ENCODE data around the gene CSNK1G2.

CSNK1G2 gene

DNA sequence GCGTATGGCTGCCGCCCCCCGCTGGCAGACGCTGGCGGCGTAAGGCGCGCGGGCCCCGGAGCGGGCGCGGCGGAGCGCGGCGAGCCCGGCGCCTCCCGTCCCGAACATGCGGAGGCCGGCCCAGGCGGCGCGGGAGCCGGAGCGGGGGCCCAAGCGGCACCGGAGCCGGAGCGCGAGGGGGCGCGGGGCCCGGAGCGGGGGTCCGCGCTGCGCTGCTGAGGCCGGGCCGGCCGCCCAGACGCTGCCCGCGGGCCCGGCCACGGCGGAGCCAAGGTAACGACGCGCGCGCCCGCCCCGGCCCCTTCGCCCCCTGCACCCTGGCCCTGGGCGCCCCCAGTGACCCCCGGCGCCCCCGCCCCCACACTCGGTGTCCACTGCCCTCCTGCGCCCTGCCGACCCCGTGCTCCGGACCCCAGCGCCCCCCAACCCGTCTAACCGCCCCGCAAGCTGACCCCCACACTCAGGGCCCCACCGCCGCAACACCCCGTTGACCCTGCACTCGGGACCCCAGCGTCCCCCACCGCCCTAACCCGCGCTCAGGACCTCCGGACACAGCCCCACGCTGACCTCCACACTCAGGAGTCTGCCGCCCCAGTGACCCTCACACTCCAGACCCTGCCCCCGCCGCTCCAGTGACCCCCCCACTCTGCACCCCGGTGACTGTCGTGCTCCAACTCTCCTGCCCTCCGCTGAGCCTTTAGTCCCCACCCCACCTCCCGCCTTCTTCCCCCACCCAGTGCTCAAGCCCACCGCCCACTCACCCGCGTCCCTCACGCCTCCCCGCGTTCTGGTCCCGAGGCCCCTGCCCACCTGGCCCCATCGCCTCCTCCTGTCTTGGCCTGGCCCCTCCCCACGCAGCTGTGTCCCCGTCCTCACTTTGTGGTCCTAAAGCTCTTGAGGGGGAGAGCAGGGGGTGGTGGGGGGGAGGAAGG, at the start of gene CSNK1G2:
TSS of gene CSNK1G2 (plus strand) at position 27 of the 932 bp plus-strand sequence. CDS start 28,601 bp downstream, outside the sequence.
- ATAC-seq (ENCODE audit: low read depth) = peak; percentile 40
- peak within 1 kb of the TSS; percentile 98 for H3K4me3 Mint-ChIP-seq
- H3K9me3 Mint-ChIP-seq = no peaks in the 10 kb centered on the region
- H3K27ac Mint-ChIP-seq = peak within 1 kb of the TSS; percentile 99
- peaks cover 27% of the 10 kb centered on the region for H3K4me1 Mint-ChIP-seq
- no peaks in the 10 kb centered on the region for H3K27me3 Mint-ChIP-seq
- DNase-seq (ENCODE audit: low spot score in 2 of 2) = peak in 1 of 2 donors; percentile 42
- peaks cover 4% of the 10 kb centered on the region for H3K36me3 Mint-ChIP-seq

DNA sequence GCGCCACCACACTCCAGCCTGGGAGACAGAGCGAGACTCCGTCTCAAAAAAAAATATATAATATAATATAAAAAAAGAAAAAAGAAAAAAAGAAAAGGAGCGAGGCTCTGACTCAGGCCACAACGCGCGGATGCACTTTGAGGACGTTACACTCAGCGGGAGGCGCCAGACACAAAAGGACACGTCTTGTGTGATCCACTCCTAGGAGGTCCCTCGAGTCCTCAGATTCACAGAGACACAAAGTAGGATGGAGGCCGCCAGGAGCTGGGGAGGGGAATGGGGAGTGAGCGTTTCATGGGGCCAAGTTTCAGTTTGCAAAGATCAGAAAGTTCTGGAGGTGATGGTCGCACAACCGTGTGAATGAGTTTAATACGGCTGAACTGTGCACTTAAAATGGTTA, 47.2 kb upstream of the CSNK1G2 start:
- no peak for ATAC-seq (ENCODE audit: low read depth)
- Mint-ChIP-seq H3K4me3 (peak overlapping the region; percentile 24), H3K4me1 (peaks cover 15% of the 10 kb centered on the region), H3K27ac (peak overlapping the region; percentile 68), H3K9me3 (no peaks in the 10 kb centered on the region), H3K36me3 (no peaks in the 10 kb centered on the region), H3K27me3 (no peaks in the 10 kb centered on the region)
- DNase-seq (ENCODE audit: low spot score in 2 of 2) = no peak

DNA sequence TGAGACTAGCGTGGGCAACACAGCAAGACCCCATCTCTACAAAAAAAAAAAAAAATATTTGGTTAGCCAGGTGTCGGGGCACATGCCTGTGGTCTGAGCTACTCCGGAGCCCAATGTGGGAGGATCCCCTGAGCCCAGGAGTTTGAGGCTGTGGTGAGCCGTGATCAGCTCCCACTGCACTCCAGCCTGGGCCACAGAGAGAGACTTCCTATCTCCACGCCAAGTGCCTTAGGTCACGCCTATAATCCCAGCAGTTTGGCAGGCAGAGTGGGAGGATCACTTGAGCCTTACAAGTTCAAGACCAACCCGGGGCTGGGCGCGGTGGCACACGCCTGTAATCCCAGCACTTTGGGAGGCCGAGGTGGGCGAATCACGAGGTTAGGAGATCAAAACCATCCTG, 44.5 kb upstream of the CSNK1G2 start:
- Mint-ChIP-seq H3K36me3 (no peaks in the 10 kb centered on the region), H3K27me3 (no peaks in the 10 kb centered on the region), H3K9me3 (no peaks in the 10 kb centered on the region), H3K27ac (peak overlapping the region; percentile 95), H3K4me3 (peak overlapping the region; percentile 91), H3K4me1 (peaks cover 15% of the 10 kb centered on the region)
- ATAC-seq (ENCODE audit: low read depth) (no peak), DNase-seq (ENCODE audit: low spot score in 2 of 2) (no peak)

DNA sequence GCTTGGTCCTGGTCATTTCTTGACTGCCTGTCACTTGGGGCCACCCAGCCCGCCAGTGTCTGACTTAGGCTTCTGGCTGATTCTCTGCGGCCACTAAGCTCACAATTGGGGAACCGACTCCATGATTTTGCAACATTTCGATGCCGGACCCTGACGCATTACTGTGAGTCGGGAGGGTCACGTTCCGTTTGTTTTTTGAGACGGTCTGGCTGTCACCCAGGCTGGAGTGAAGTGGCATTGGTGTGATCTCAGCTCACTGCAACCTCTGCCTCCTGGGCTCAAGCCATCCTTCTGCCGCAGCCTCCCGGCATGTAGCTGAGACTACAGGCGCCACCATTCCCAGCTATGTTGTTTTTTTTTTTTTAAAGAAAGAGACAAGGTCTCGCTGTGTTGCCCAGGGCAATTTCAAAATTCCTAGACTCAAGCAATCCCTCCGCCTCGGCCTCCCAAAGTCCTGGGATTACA, 39.0 kb upstream of the CSNK1G2 start:
- Mint-ChIP-seq H3K36me3 (no peaks in the 10 kb centered on the region), H3K4me3 (no peak overlapping the region), H3K9me3 (no peaks in the 10 kb centered on the region), H3K4me1 (peaks cover 19% of the 10 kb centered on the region), H3K27ac (no peak overlapping the region), H3K27me3 (no peaks in the 10 kb centered on the region)
- DNase-seq (ENCODE audit: low spot score in 2 of 2) (no peak), ATAC-seq (ENCODE audit: low read depth) (no peak)

DNA sequence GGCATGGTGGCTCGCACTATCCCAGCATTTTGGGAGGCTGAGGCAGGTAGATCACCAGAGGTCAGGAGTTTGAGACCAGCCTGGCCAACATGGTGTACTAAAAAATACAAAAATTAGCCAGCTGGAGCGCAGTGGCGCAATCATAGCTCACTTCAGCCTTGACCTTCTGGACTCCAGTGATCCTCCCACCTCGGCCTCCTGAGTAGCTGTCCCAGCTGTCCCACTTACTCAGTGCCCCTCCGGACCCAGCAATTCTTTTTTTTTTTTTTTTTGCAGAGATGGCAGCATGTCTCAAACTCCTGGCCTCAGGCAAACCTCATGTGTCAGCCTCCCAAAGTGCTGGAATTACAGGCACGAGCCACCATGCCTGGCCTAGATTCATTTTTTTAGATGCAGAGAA, 38.0 kb upstream of the CSNK1G2 start:
- peak overlapping the region; percentile 60 for H3K4me3 Mint-ChIP-seq
- no peak for DNase-seq (ENCODE audit: low spot score in 2 of 2)
- no peaks in the 10 kb centered on the region for H3K27me3 Mint-ChIP-seq
- no peak for ATAC-seq (ENCODE audit: low read depth)
- H3K9me3 Mint-ChIP-seq = no peaks in the 10 kb centered on the region
- no peaks in the 10 kb centered on the region for H3K36me3 Mint-ChIP-seq
- H3K27ac Mint-ChIP-seq = peak overlapping the region; percentile 93
- H3K4me1 Mint-ChIP-seq = peaks cover 16% of the 10 kb centered on the region

DNA sequence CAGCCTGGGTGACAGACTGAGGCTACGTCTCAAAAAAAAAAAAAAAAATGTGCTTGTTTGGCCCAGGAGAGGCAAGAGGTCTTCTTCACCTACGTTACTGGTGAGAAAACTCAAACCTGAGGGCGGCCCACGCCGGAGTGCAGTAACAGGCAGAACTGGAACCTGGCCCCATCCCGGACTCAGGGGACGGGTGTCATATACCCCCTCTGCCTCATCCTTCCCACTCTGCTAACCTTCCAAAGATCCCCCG, 36.2 kb upstream of the CSNK1G2 start:
- ATAC-seq (ENCODE audit: low read depth) (no peak), DNase-seq (ENCODE audit: low spot score in 2 of 2) (no peak)
- H3K36me3 Mint-ChIP-seq = no peaks in the 10 kb centered on the region
- H3K4me1 Mint-ChIP-seq = peaks cover 26% of the 10 kb centered on the region
- peak overlapping the region; percentile 93 for H3K27ac Mint-ChIP-seq
- H3K27me3 Mint-ChIP-seq = no peaks in the 10 kb centered on the region
- peak overlapping the region; percentile 84 for H3K4me3 Mint-ChIP-seq
- H3K9me3 Mint-ChIP-seq = no peaks in the 10 kb centered on the region

DNA sequence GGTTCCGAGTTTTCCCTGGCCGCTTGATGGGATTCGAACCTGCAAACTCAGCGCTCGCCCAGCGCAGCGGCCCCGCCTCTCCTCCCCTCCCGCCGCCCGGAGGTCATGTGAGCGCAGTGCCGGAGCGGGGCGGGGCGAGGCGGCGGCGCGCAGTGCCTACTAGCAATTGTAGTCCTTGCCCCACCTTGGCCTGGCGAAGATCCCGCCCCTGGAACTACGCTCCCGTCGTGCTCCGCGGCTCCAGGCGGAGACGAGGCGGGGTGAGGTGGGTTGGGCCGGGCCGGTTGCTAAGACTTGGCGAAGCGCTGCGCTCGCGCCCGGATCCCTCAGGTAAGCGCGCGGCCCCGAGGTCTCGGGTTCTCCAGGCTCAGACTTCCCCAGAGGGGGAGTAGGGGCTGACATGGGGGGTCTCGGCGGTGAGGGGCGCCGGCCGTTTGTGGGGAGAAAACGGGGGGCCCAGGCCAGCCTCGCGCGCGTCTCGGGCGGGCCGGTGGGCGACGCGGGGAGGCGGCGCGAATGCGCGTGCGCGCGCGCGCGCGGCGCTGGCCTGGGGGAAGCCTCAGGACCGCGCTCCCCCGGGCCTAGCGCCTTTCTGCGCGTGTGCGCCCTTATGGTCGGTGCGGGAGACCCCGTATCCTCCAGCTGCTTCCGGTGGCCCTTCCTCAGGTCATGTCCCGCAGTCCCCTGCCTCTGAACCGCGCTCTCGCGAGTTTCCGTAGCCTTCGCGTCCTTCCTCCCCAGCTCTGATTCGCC, 35.7 kb upstream of the CSNK1G2 start, which contains the start of the genes ADAT3 and SCAMP4:
TSS of gene ADAT3 (plus strand) at position 290 of the 753 bp plus-strand sequence. CDS start 6,649 bp downstream, outside the sequence.
TSS of gene SCAMP4 (plus strand) at position 290 of the 753 bp plus-strand sequence. CDS start 9,621 bp downstream, outside the sequence.
- H3K27ac Mint-ChIP-seq = peak within 1 kb of the TSS; percentile 93
- H3K4me3 Mint-ChIP-seq = peak within 1 kb of the TSS; percentile 94
- peak; percentile 90 to 97 for DNase-seq (ENCODE audit: low spot score in 2 of 2)
- H3K27me3 Mint-ChIP-seq = no peaks in the 10 kb centered on the region
- H3K36me3 Mint-ChIP-seq = peaks cover 1% of the 10 kb centered on the region
- H3K9me3 Mint-ChIP-seq = no peaks in the 10 kb centered on the region
- H3K4me1 Mint-ChIP-seq = peaks cover 27% of the 10 kb centered on the region
- peak; percentile 86 for ATAC-seq (ENCODE audit: low read depth)

DNA sequence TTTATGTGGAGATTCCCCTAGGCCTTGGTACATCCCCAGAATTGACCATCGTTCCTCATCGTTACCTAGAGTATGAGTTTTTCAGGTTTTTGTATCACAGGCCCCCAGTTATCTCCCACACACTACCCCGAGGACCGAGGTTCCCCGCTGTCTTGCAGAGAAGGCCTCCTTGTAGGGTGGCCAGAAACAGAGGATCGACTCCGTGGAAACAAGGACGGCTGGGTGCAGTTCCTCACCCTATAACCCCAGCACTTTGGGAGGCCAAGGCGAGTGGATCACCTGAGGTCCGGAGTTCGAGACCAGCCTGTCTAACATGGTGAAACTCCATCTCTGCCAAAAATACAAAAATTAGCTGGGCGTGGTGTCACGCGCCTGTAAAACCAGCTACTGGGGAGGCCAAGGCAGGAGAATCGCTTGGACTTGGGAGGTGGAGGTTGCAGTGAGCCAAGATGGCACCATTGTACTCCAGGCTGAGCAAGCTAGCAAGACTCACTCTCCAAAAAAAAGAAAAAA, 35.1 kb upstream of the CSNK1G2 start:
- no peak for ATAC-seq (ENCODE audit: low read depth)
- H3K36me3 Mint-ChIP-seq = peaks cover 2% of the 10 kb centered on the region
- peaks cover 28% of the 10 kb centered on the region for H3K4me1 Mint-ChIP-seq
- H3K9me3 Mint-ChIP-seq = no peaks in the 10 kb centered on the region
- H3K27me3 Mint-ChIP-seq = no peaks in the 10 kb centered on the region
- peak overlapping the region; percentile 93 for H3K27ac Mint-ChIP-seq
- peak overlapping the region; percentile 94 for H3K4me3 Mint-ChIP-seq
- DNase-seq (ENCODE audit: low spot score in 2 of 2) = no peak

DNA sequence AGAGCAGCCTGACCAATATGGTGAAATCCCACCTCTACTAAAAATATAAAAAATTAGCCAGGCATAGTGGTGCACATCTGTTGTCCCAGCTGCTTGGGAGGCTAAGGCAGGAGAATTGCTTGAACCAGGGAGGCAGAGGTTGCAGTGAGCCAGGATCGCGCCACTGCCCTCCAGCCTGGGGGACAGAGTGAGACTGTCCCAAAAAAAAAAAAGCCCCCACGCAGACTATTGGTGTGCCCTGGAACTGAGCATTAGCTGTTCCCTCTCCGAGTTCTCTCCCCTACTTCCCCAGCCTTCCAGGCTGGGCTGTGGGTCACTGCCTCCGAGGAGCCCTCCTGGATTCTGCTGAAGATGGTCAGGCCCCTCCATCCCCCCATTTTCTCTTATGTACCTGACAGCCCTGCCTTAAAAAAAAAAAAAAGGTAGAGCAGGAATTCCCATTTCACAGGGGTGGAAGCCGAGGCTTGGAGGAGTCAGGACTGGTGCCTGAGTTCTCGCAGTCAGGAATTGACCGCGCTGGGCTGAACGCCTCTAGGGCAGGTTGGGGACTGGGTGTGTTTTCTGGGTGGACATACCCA, 33.9 kb upstream of the CSNK1G2 start:
- Mint-ChIP-seq H3K9me3 (no peaks in the 10 kb centered on the region), H3K27ac (no peak overlapping the region), H3K36me3 (peaks cover 2% of the 10 kb centered on the region), H3K27me3 (no peaks in the 10 kb centered on the region), H3K4me1 (peaks cover 28% of the 10 kb centered on the region), H3K4me3 (peak overlapping the region; percentile 57)
- no peak for DNase-seq (ENCODE audit: low spot score in 2 of 2)
- no peak for ATAC-seq (ENCODE audit: low read depth)

DNA sequence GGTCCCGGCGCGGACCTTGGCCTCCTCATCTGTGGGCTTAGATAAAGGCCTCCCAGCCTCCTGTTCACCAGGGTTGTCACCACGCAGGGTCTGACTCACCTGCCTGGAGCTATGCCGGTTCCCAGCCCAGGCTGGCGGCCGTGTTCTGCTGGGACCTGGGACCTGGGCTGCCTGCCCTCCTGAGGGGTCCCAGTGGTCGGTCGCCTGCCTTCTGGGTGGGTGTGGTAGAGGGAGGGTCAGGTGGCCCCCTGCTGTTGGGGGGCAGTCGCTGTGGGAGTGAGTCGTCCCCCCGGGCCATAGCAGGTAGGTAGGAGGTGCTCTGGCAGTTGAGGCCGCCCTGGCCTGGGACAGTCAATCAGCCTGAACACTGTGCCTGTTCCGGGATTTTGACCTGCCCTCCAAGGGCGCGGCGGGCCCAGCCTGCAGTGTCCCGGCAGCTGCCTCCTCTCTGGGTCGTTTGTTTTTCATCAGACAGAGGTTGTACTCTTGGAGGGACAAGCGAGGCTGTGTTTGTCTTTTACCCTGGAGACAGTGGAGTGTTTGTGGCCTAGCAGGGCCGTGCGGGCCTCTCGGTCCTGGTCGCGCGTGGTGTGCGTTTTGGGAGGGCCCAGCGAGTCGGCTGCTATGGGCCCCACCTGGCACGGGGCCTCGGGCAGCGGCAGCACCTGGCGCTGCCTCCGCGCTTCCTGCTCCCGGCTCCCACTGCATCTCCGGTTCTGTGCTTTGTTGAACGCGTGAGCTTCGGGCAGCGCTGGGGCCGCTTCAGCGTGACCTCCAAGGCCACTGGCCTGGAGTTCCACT, 33.2 kb upstream of the CSNK1G2 start:
- no peaks in the 10 kb centered on the region for H3K27me3 Mint-ChIP-seq
- H3K36me3 Mint-ChIP-seq = peaks cover 3% of the 10 kb centered on the region
- peak overlapping the region; percentile 41 for H3K4me3 Mint-ChIP-seq
- H3K27ac Mint-ChIP-seq = no peak overlapping the region
- no peaks in the 10 kb centered on the region for H3K9me3 Mint-ChIP-seq
- peaks cover 28% of the 10 kb centered on the region for H3K4me1 Mint-ChIP-seq
- DNase-seq (ENCODE audit: low spot score in 2 of 2) (no peak), ATAC-seq (ENCODE audit: low read depth) (no peak)

DNA sequence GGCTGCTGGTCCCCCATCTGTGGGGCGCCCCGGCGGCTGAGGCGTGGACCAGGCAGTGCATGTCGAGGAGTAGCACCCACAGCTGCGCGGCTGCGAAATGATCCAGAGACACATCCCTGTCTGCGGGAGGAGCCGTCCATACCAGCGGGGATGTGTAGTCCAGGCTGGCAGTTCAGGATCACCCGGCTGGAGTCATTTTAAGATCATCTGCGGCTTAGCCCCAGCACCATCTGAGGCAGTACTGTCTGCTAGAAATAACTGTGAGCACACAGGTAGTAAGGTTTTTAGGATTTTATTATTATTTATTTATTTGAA, 32.7 kb upstream of the CSNK1G2 start:
- ATAC-seq (ENCODE audit: low read depth) = no peak
- H3K36me3 Mint-ChIP-seq = peaks cover 4% of the 10 kb centered on the region
- H3K9me3 Mint-ChIP-seq = no peaks in the 10 kb centered on the region
- peak overlapping the region; percentile 41 for H3K4me3 Mint-ChIP-seq
- H3K4me1 Mint-ChIP-seq = peaks cover 28% of the 10 kb centered on the region
- no peaks in the 10 kb centered on the region for H3K27me3 Mint-ChIP-seq
- H3K27ac Mint-ChIP-seq = no peak overlapping the region
- DNase-seq (ENCODE audit: low spot score in 2 of 2) = no peak

DNA sequence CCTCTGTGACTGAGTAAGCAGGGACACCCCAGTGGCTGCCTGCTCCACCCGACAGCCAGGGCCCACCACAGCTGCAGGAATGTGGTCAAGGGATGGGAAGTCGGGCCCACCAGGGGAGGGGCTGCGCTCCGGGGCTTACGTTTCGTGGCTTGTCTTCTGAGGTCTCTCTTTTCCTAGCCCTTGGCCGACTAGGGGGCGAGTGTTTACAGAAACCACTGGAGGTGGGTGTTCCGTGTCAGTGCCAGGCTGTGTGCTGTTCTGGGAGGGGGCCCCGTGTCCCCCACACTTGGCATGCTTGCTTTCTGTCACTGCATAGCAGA, 31.3 kb upstream of the CSNK1G2 start:
- Mint-ChIP-seq H3K4me3 (peak overlapping the region; percentile 14), H3K4me1 (peaks cover 18% of the 10 kb centered on the region), H3K27me3 (no peaks in the 10 kb centered on the region), H3K27ac (peak overlapping the region; percentile 60), H3K9me3 (no peaks in the 10 kb centered on the region), H3K36me3 (peaks cover 4% of the 10 kb centered on the region)
- ATAC-seq (ENCODE audit: low read depth) = no peak
- no peak for DNase-seq (ENCODE audit: low spot score in 2 of 2)

DNA sequence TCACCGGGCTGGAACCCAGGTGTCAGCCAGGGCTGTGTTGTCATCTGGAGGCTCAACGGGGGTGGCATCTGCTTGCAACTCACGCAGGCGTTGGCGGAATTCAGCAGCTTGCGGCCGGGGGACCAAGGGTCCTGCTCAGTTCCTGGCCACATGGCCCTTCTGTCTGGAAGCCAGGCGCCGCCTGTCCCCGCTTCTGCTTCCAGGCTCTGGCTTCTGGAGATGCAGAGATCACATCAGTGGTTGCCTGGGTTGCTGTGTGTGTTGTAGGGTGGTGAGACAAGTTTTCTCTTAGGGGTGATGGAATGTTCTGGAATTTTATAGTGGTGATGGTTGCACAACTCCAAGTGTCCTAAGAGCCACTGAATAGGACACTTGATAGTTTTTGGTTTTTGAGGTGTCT, 30.8 kb upstream of the CSNK1G2 start:
- DNase-seq (ENCODE audit: low spot score in 2 of 2) (no peak), ATAC-seq (ENCODE audit: low read depth) (no peak)
- no peaks in the 10 kb centered on the region for H3K27me3 Mint-ChIP-seq
- H3K4me3 Mint-ChIP-seq = no peak overlapping the region
- H3K4me1 Mint-ChIP-seq = peaks cover 18% of the 10 kb centered on the region
- H3K36me3 Mint-ChIP-seq = peaks cover 4% of the 10 kb centered on the region
- H3K9me3 Mint-ChIP-seq = no peaks in the 10 kb centered on the region
- H3K27ac Mint-ChIP-seq = no peak overlapping the region
